Colonic mucosa (tissue), 4 donors: ENCODE data around the gene CFAP45. TPM values are rescaled to one million over a fixed set of nuclear protein-coding genes. Genes with fewer than 3 reads are reported as not detected.

Experiments used
- DNase-seq: peaks from one replicate; pipeline ENCODE4 v3.0.0-alpha.2; 2020
- H3K27ac ChIP-seq: fragments of 200-600 bp; one replicate; pipeline ENCODE4 v1.8.0; 2021
- H3K27me3 ChIP-seq: fragments of 200-600 bp; one replicate; pipeline ENCODE4 v1.8.0; 2021
- H3K36me3 ChIP-seq: fragments of 200-600 bp; one replicate; pipeline ENCODE4 v1.8.0; 2021
- H3K4me1 ChIP-seq: fragments of 200-600 bp; one replicate; pipeline ENCODE4 v1.8.0; 2021; ENCODE audit warnings: mild to moderate bottlenecking
- H3K4me3 ChIP-seq: fragments of 200-600 bp; one replicate; pipeline ENCODE4 v1.8.0; 2021
- H3K9ac ChIP-seq, 2 donors: one replicate each; pipeline ENCODE4 v1.7.0; 2013; ENCODE audit warnings: control low read depth in 2 of 2, low read depth in 2 of 2, low read length in 2 of 2
- H3K9me3 ChIP-seq: fragments of 200-600 bp; one replicate; pipeline ENCODE4 v1.8.0; 2021
- CTCF ChIP-seq: fragments of 200-600 bp; IDR thresholded peaks from one replicate; pipeline ENCODE4 v1.8.0; 2022; ENCODE audit warnings: antibody characterized with exemption, mild to moderate bottlenecking
- intact Hi-C: fragments of 100-400 bp; cut with DNase I; formaldehyde crosslinking; loops from one replicate; pipeline ENCODE4 v1.14.1; 2022
- total RNA-seq, 2 donors: library from RNA; stranded (reverse); fragmentation: NEBNext Ultra II Directional in 1 of 2; extraction: Animal tissue kit (Norgen Biotek cat#: 25700) in 1 of 2; gene quantifications; one replicate each; pipeline ENCODE4 v1.2.1, GENCODE V29; 2021
- donor health status: healthy.
- donor health status: DM: no; HTN: no; CAD: no.
- donor health status: DM: no; HTN: no; CAD: no.

Gene CFAP45
- total RNA-seq, 2 donors from 2014 or later: 0.30 TPM; not detected in 1

DNA sequence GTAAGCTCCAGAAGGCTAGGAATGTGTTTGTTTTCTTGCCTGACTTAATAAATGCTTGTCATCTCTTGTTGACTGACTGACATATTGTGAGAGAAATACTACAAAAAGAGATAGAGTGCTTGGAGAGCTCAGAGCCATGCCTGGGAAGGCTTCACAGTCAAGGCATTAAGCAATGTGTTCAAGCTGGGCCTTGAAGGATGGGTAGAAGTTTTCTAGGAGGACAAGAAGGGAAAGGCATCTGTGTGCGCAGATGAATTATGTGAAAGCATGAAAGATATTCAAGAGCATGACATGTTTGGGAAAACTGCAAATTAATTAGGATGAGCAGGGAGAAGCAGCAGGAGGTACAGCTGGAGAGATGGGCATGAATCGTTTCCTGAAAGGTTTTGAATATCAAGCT is 67.7 kb downstream of the CFAP45 start:
- Histone ChIP-seq H3K27ac (no peak overlapping the region), H3K36me3 (no peaks in the 10 kb centered on the region), H3K9ac (no peak overlapping the region), H3K4me3 (no peak overlapping the region), H3K27me3 (no peaks in the 10 kb centered on the region), H3K4me1 (no peaks in the 10 kb centered on the region), H3K9me3 (no peaks in the 10 kb centered on the region)
- no peak for TF ChIP-seq CTCF
- DNase-seq: no peak
- intact Hi-C loops: no loop called here

- H3K36me3 ChIP-seq: no peaks in the 10 kb centered on the region
- DNase-seq: no peak
- H3K9me3 ChIP-seq: no peaks in the 10 kb centered on the region
- intact Hi-C loops: no loop called here
- no peak overlapping the region for H3K27ac ChIP-seq
- H3K4me3 ChIP-seq: no peak overlapping the region
- H3K27me3 ChIP-seq: no peaks in the 10 kb centered on the region
- TF ChIP-seq CTCF: no peak
- H3K4me1 ChIP-seq: no peaks in the 10 kb centered on the region
- no peak overlapping the region for H3K9ac ChIP-seq
Observed at GRCh38 chr1:159831412-159832141, 68.4 kb downstream of the CFAP45 start.

DNA sequence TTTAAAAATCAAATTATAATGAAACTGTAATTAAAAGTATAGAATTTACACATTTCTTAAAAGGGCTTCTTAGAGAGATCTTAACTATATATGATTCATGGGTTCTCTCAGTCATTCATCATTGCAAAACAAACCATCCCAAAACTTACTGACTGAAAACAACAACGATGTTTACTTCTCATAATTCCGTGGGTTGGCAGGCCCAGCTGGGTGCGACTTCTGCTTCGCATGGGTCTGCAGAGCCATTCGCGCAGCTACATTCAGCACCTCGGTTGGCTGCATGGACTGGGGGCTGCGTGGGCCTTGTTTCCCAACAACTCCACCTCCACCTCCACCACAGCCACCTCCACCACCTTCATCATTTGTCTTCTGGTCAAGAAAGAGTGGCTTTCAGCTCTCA is 69.2 kb downstream of the CFAP45 start:
- Histone ChIP-seq H3K36me3 (no peaks in the 10 kb centered on the region), H3K4me3 (no peak overlapping the region), H3K9ac (no peak overlapping the region), H3K27ac (no peak overlapping the region), H3K9me3 (no peaks in the 10 kb centered on the region), H3K27me3 (no peaks in the 10 kb centered on the region), H3K4me1 (no peaks in the 10 kb centered on the region)
- no peak for TF ChIP-seq CTCF
- intact Hi-C loops: no loop called here
- no peak for DNase-seq

GRCh38 chr1:159829822-159830465 is 70.0 kb downstream of the CFAP45 start:
- no peak overlapping the region for H3K27ac ChIP-seq
- intact Hi-C loops: no loop called here
- DNase-seq: no peak
- no peak overlapping the region for H3K4me3 ChIP-seq
- H3K9ac ChIP-seq: no peak overlapping the region
- no peak for TF ChIP-seq CTCF
- no peaks in the 10 kb centered on the region for H3K9me3 ChIP-seq
- no peaks in the 10 kb centered on the region for H3K36me3 ChIP-seq
- no peaks in the 10 kb centered on the region for H3K4me1 ChIP-seq
- no peaks in the 10 kb centered on the region for H3K27me3 ChIP-seq

DNA sequence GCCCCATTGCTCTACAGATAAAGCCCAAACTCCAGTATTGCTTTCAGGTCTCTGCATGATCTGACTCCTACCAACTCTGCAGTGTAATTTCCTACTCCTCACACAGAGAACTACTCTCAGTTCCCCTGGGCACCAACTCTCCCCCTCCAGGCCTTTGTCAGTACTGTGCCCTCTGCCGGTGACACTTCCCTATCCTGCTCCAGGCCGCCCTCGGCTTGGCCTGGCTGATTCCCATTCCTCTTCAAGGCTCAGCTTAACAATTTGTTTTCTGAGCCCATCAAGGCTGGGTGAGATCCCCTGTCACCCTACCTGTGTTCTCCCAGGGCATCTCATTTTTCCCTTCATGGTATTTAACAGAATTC is 70.7 kb downstream of the CFAP45 start:
- TF ChIP-seq CTCF: peak; percentile 42
- Histone ChIP-seq H3K9me3 (no peaks in the 10 kb centered on the region), H3K36me3 (no peaks in the 10 kb centered on the region)

More for the DNA sequence above, 70.7 kb downstream of the CFAP45 start:
- Histone ChIP-seq H3K4me3 (no peak overlapping the region), H3K27ac (no peak overlapping the region), H3K27me3 (no peaks in the 10 kb centered on the region), H3K4me1 (no peaks in the 10 kb centered on the region), H3K9ac (no peak overlapping the region)
- intact Hi-C loops: no loop called here
- DNase-seq: peak; percentile 40
